Heart left ventricle (tissue), 16 donors: ENCODE measurements around the gene C1QTNF1. TPM values are rescaled to one million over a fixed set of nuclear protein-coding genes. Genes with fewer than 3 reads are reported as not detected.

Source experiments
- ATAC-seq, 4 donors: fragments of 200-7000 bp; cut with Tn5 transposase; one replicate each; pipeline ENCODE4 v1.9.1; 2020 to 2022; ENCODE audit warnings: moderate library complexity in 4 of 4, mild to moderate bottlenecking in 3 of 4, moderate number of reproducible peaks in 1 of 4
- DNase-seq, 5 donors: peaks; one replicate each; pipeline ENCODE4 v3.0.0-alpha.2; 2020
- H3K27ac ChIP-seq, 12 donors: fragments of 200-600 bp; sonication (generic) in 4 of 12; one replicate each; pipeline versions ENCODE4 v1.5.0 to v1.8.0; 2016 to 2022; ENCODE audit warnings: mild to moderate bottlenecking in 2 of 12
- H3K27me3 ChIP-seq, 9 donors: fragments of 200-600 bp; sonication (generic) in 2 of 9; one replicate each; pipeline versions ENCODE4 v1.5.1 to v1.8.0; 2016 to 2022; ENCODE audit warnings: mild to moderate bottlenecking in 3 of 9
- H3K36me3 ChIP-seq, 9 donors: fragments of 200-600 bp; sonication (generic) in 2 of 9; one replicate each; pipeline versions ENCODE4 v1.5.0 to v1.8.0; 2018 to 2022; ENCODE audit warnings: mild to moderate bottlenecking in 2 of 9
- H3K4me1 ChIP-seq, 12 donors: fragments of 200-600 bp; sonication (generic) in 4 of 12; one replicate each; pipeline versions ENCODE4 v1.5.0 to v1.8.0; 2016 to 2022; ENCODE audit warnings: mild to moderate bottlenecking in 3 of 12
- H3K4me3 ChIP-seq, 12 donors: fragments of 200-600 bp; sonication (generic) in 4 of 12; one replicate each; pipeline versions ENCODE4 v1.5.0 to v1.8.0; 2017 to 2022; ENCODE audit warnings: mild to moderate bottlenecking in 9 of 12, moderate library complexity in 4 of 12
- H3K9me3 ChIP-seq, 12 donors: fragments of 200-600 bp; sonication (generic) in 4 of 12; one replicate each; pipeline versions ENCODE4 v1.5.0 to v1.8.0; 2016 to 2022; ENCODE audit warnings: mild to moderate bottlenecking in 1 of 12
- CTCF ChIP-seq, 12 donors: fragments of 200-600 bp; sonication (generic) in 4 of 12; IDR thresholded peaks; one replicate each; pipeline versions ENCODE4 v1.5.0 to v1.8.0; 2018 to 2022; ENCODE audit warnings: antibody characterized with exemption in 12 of 12, mild to moderate bottlenecking in 5 of 12
- POLR2A ChIP-seq, 2 donors: fragments of 450-650 bp; IDR thresholded peaks; one replicate each; pipeline ENCODE4 v1.6.1; 2017; ENCODE audit warnings: antibody characterized with exemption in 2 of 2, mild to moderate bottlenecking in 2 of 2, moderate library complexity in 2 of 2
- WGBS, 4 donors: extraction: QIAGEN DNeasy Blood & Tissue Kit in 2 of 4; methylation state at CpG; one replicate each; pipeline versions ENCODE4 v1.1.5 to v1.1.7; 2013 to 2018; 5-methylcytosine and 5-hydroxymethylcytosine counted together
- intact Hi-C, 10 donors: fragments of 100-400 bp; cut with DNase I; formaldehyde crosslinking; loops; one replicate each; pipeline versions ENCODE4 v1.11.1 to v1.14.2; 2022
- polyA plus RNA-seq, 2 donors: library from polyadenylated mRNA; stranded (reverse); fragments of 200-250 nt; gene quantifications; one replicate each; pipeline ENCODE4 v1.2.3, GENCODE V29; 2013
- total RNA-seq, 9 donors: library from RNA; depleted of rRNA in 2 of 9; stranded (reverse); fragments of >200 nt in 2 of 9; fragmentation: NEBNext Ultra II Directional in 3 of 9; extraction: Animal tissue kit (Norgen Biotek cat#: 25700) in 3 of 9; gene quantifications; one replicate each; pipeline versions ENCODE4 v1.1.0 to v1.2.4, GENCODE V29; 2016 to 2023
- donor health status: ischemic (EF 13 %, LVEDD 7.1; RV severe dilation, severe dysfunction).
- donor health status: healthy with polysubstance abuse.
- donor health status: DM: no; HTN: yes; CAD: no.
- donor health status: DM: no; HTN: no; CAD: no.
- donor health status: ischemic (EF 25% LVEDD 6.9; RV normal size, moderate dysfunction).
- donor health status: ischemic (EF 25% LVEDD 5.7; RV mildly dilated, moderate dysfunction).
- donor health status: healthy.
- donor health status: DM: yes; HTN: yes; CAD: no.
- donor health status: ischemic (EF 35%, LVEDD 5.7; RV mildly dilated, moderate dysfunction).
- donor health status: nonischemic (EF 11% LVEDD 7.7; RV severe dilation, severe dysfunction).
- donor health status: DM: yes; HTN: yes; CAD: no.
- donor health status: PGD.
- donor health status: ischemic (EF 29% LVEDD 5.4; RV normal size, mild dysfunction).
- donor health status: nonischemic (EF 23%, LVEDD 6.1; RV moderate dilation, normal function).

C1QTNF1 gene
- total and polyA plus RNA-seq, 11 donors: 37.0 to 406 (median 85.5) TPM

- ATAC-seq (no peak), DNase-seq (no peak)
- Histone ChIP-seq H3K4me3 (no peak overlapping the region), H3K4me1 (peaks cover 6 to 41% (median 22%) of the 10 kb centered on the region in 12 donors), H3K9me3 (peaks cover 0 to 15% (median 4%) of the 10 kb centered on the region in 12 donors), H3K27me3 (no peaks in the 10 kb centered on the region), H3K27ac (no peak overlapping the region), H3K36me3 (peaks cover 0 to 16% (median 3%) of the 10 kb centered on the region in 9 donors)
- intact Hi-C loops: loop anchor here in 7 of 10 donors (5.0 to 10.0 kb wide), 2 partner anchors 32 to 345 kb away; no protein-coding TSS in a partner anchor
- WGBS, 4 donors: 91 to 98% (median 97%) methylated on average over 8 to 11 of the region's 11 CpGs
- TF ChIP-seq CTCF (IDR thresholded peaks at IDR 0.05) (no peak), POLR2A (IDR thresholded peaks at IDR 0.05) (no peak)
These were observed 25.9 kb downstream of the C1QTNF1 start for GRCh38 chr17:79049821-79050220.

- no peaks in the 10 kb centered on the region for H3K27me3 ChIP-seq
- intact Hi-C loops: no loop called here
- ATAC-seq (no peak), DNase-seq (no peak)
- 94 to 98% (median 94%) methylated on average over 6 of the region's 6 CpGs for WGBS, 4 donors
- H3K27ac ChIP-seq: no peak overlapping the region
- peaks cover 0 to 16% (median 2%) of the 10 kb centered on the region in 9 donors for H3K36me3 ChIP-seq
- H3K9me3 ChIP-seq: peaks cover 0 to 15% (median 4%) of the 10 kb centered on the region in 12 donors
- H3K4me3 ChIP-seq: no peak overlapping the region
- peaks cover 6 to 41% (median 22%) of the 10 kb centered on the region in 12 donors for H3K4me1 ChIP-seq
- TF ChIP-seq POLR2A (IDR thresholded peaks at IDR 0.05) (no peak), CTCF (IDR thresholded peaks at IDR 0.05) (no peak)
These were observed 26.6 kb downstream of the C1QTNF1 start for GRCh38 chr17:79050551-79050950.

GRCh38 chr17:79051306-79051705, 27.3 kb downstream of the C1QTNF1 start:
- WGBS, 4 donors: 89 to 98% (median 93%) methylated on average over 6 of the region's 6 CpGs
- DNase-seq: no peak
- intact Hi-C loops: no loop called here
- Histone ChIP-seq H3K4me1 (peaks cover 6 to 37% (median 17%) of the 10 kb centered on the region in 12 donors), H3K27me3 (no peaks in the 10 kb centered on the region), H3K9me3 (peaks cover 0 to 15% (median 4%) of the 10 kb centered on the region in 12 donors), H3K27ac (no peak overlapping the region), H3K36me3 (peaks cover 0 to 16% (median 2%) of the 10 kb centered on the region in 9 donors), H3K4me3 (no peak overlapping the region)
- no peak for TF ChIP-seq POLR2A (IDR thresholded peaks at IDR 0.05)
- no peak for TF ChIP-seq CTCF (IDR thresholded peaks at IDR 0.05)
- no peak for ATAC-seq

GRCh38 chr17:79052131-79052530, 28.2 kb downstream of the C1QTNF1 start:
- Histone ChIP-seq H3K4me1 (peaks cover 0 to 28% (median 13%) of the 10 kb centered on the region in 12 donors), H3K9me3 (peaks cover 0 to 15% (median 4%) of the 10 kb centered on the region in 12 donors), H3K4me3 (no peak overlapping the region), H3K36me3 (peaks cover 0 to 16% (median 2%) of the 10 kb centered on the region in 9 donors), H3K27ac (no peak overlapping the region), H3K27me3 (no peaks in the 10 kb centered on the region)
- WGBS, 4 donors: 39 to 96% (median 91%) methylated on average over 1 of the region's 1 CpG
- DNase-seq (no peak), ATAC-seq (no peak)
- intact Hi-C loops: no loop called here
- TF ChIP-seq POLR2A (IDR thresholded peaks at IDR 0.05): no peak
- no peak for TF ChIP-seq CTCF (IDR thresholded peaks at IDR 0.05)
